OCI-M2 (cell line): ENCODE data around the gene MEI1.

Experiments
- DNase-seq: peaks from one replicate; lab custom pipeline; 2025; ENCODE audit not compliant: unreplicated experiment; lab: John Stamatoyannopoulos, UW

Gene MEI1

GRCh38 chr22:41816871-41817270, 117.6 kb downstream of the MEI1 start:
- DNase-seq = no peak

- DNase-seq = no peak
Observed at GRCh38 chr22:41818011-41818410, 118.7 kb downstream of the MEI1 start.

GRCh38 chr22:41818596-41818995, 119.3 kb downstream of the MEI1 start:
- no peak for DNase-seq

- DNase-seq = no peak
Observed at GRCh38 chr22:41819257-41819656, 120.0 kb downstream of the MEI1 start.

- no peak for DNase-seq
Observed at GRCh38 chr22:41820447-41820846, 121.1 kb downstream of the MEI1 start.

- no peak for DNase-seq
Observed at GRCh38 chr22:41821471-41822316, 122.4 kb downstream of the MEI1 start.

GRCh38 chr22:41822317-41823057, 123.2 kb downstream of the MEI1 start:
- no peak for DNase-seq

- DNase-seq = no peak
Observed at GRCh38 chr22:41823797-41824196, 124.5 kb downstream of the MEI1 start.

- no peak for DNase-seq
Observed at GRCh38 chr22:41825376-41825775, 126.1 kb downstream of the MEI1 start.

GRCh38 chr22:41826021-41826420, 126.7 kb downstream of the MEI1 start:
- no peak for DNase-seq

- no peak for DNase-seq
Observed at GRCh38 chr22:41826430-41827383, 127.4 kb downstream of the MEI1 start.

- DNase-seq = no peak
Observed at GRCh38 chr22:41827671-41828070, 128.4 kb downstream of the MEI1 start.

- DNase-seq = no peak
Observed at GRCh38 chr22:41828516-41828915, 129.2 kb downstream of the MEI1 start.

GRCh38 chr22:41830174-41830573, 130.9 kb downstream of the MEI1 start:
- no peak for DNase-seq

GRCh38 chr22:41831383-41831782, 132.1 kb downstream of the MEI1 start:
- DNase-seq = no peak

GRCh38 chr22:41831828-41832552, 132.7 kb downstream of the MEI1 start:
- DNase-seq = no peak

GRCh38 chr22:41832553-41833368, 133.5 kb downstream of the MEI1 start, which contains the start of gene SREBF2:
TSS of gene SREBF2 (plus strand) at chr22:41833105. CDS start at chr22:41833271, 166 bp downstream.
- DNase-seq = peak; percentile 54

- no peak for DNase-seq
Observed at GRCh38 chr22:41833369-41834004, 134.2 kb downstream of the MEI1 start.
